DND-41 (cell line): ENCODE measurements around the gene PHC2.

ENCODE experiments used
- ATAC-seq: fragments of 200-7000 bp; cut with Tn5 transposase; 3 replicates; pipeline ENCODE4 v1.9.1; 2021; ENCODE audit warnings: low read depth; ENCODE audit not compliant: insufficient read depth
- DNase-seq: peaks from one replicate; pipeline ENCODE4 v3.0.0-alpha.2; 2020
- H2AFZ ChIP-seq: 2 replicates; pipeline ENCODE4 v1.6.0; 2012; ENCODE audit warnings: low read depth, low read length
- H3K27ac ChIP-seq: 2 replicates; pipeline ENCODE4 v1.5.1; 2012; ENCODE audit warnings: low read length, inconsistent platforms
- H3K27me3 ChIP-seq: fragments of 200-600 bp; sonication (generic); 2 replicates; pipeline ENCODE4 v1.6.0; 2012; ENCODE audit warnings: low read length, mild to moderate bottlenecking, inconsistent platforms; ENCODE audit not compliant: insufficient read depth, poor library complexity
- H3K36me3 ChIP-seq: 2 replicates; pipeline ENCODE4 v1.5.1; 2012; ENCODE audit warnings: low read length, inconsistent platforms; ENCODE audit not compliant: insufficient read depth
- H3K4me1 ChIP-seq: 2 replicates; pipeline ENCODE4 v1.5.1; 2012; ENCODE audit warnings: mild to moderate bottlenecking, low read length; ENCODE audit not compliant: insufficient read depth
- H3K4me2 ChIP-seq: 2 replicates; pipeline ENCODE4 v1.6.0; 2012; ENCODE audit warnings: mild to moderate bottlenecking, moderate library complexity, low read length, inconsistent platforms; ENCODE audit not compliant: insufficient read depth
- H3K4me3 ChIP-seq, 2 experiments: fragments of 200-600 bp in 1 of 2; shearing (Covaris generic) in 1 of 2; 2 replicates each; pipeline ENCODE4 v1.5.1; 2012 to 2016; ENCODE audit warnings: inconsistent platforms in 2 of 2, low read length in 2 of 2, mild to moderate bottlenecking in 2 of 2, low read depth in 1 of 2, moderate library complexity in 1 of 2
- H3K79me2 ChIP-seq: 2 replicates; pipeline ENCODE4 v1.6.0; 2012; ENCODE audit warnings: low read length, inconsistent platforms; ENCODE audit not compliant: insufficient read depth
- H3K9ac ChIP-seq: 2 replicates; pipeline ENCODE4 v1.6.0; 2012; ENCODE audit warnings: low read depth, mild to moderate bottlenecking, inconsistent platforms, low read length, moderate library complexity
- H3K9me3 ChIP-seq: 2 replicates; pipeline ENCODE4 v1.5.1; 2012; ENCODE audit warnings: low read length, moderate library complexity, mild to moderate bottlenecking, inconsistent platforms; ENCODE audit not compliant: insufficient read depth, severe bottlenecking
- H4K20me1 ChIP-seq: 2 replicates; pipeline ENCODE4 v1.6.0; 2012; ENCODE audit warnings: low read length; ENCODE audit not compliant: insufficient read depth
- EZH2 ChIP-seq: IDR thresholded peaks from 3 replicates; pipeline ENCODE4 v1.6.1; 2012; ENCODE audit warnings: borderline replicate concordance, low read depth, mild to moderate bottlenecking, moderate library complexity, low read length, inconsistent platforms; ENCODE audit not compliant: severe bottlenecking
- TF ChIP-seq, protein P1 (sequence below): IDR thresholded peaks from 2 replicates; pipeline ENCODE4 v1.5.1; 2012; ENCODE audit warnings: borderline replicate concordance, low read length, moderate library complexity, mild to moderate bottlenecking; ENCODE audit not compliant: poor library complexity, severe bottlenecking; ENCODE audit errors: extremely low read depth

The PHC2 gene

DNA sequence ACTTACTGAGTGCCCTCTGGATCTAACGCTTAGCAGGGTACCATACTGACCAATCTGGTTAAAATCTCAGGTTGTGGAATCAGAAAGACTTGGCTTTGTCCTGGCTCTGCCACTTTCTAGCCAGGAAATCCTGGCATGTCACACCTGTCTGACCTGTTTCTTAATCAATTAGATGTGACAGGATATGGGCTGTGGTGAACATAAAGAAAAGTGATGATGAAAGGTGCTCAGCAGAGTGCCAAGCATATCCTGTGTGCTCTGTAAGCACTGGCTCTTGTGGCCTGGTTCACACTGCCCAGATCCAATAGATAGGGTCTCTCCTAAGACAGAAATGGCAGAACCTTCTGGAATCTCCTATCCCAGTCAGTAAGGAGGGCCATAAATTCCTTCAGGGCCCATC, 53.9 kb downstream of the PHC2 start:
- Histone ChIP-seq H3K9me3 (no peaks in the 10 kb centered on the region), H3K27ac (no peak overlapping the region), H3K79me2 (no peaks in the 10 kb centered on the region), H3K9ac (no peak overlapping the region), H4K20me1 (no peaks in the 10 kb centered on the region; the same call in 1 of the 2 replicates), H3K4me2 (no peak overlapping the region), H3K27me3 (peaks cover 19% of the 10 kb centered on the region), H3K4me1 (no peaks in the 10 kb centered on the region), H3K36me3 (no peaks in the 10 kb centered on the region), H3K4me3 (no peak overlapping the region), H2AFZ (no peak overlapping the region)
- DNase-seq = no peak
- TF ChIP-seq EZH2 = no peak
- TF ChIP-seq, protein P1, sequence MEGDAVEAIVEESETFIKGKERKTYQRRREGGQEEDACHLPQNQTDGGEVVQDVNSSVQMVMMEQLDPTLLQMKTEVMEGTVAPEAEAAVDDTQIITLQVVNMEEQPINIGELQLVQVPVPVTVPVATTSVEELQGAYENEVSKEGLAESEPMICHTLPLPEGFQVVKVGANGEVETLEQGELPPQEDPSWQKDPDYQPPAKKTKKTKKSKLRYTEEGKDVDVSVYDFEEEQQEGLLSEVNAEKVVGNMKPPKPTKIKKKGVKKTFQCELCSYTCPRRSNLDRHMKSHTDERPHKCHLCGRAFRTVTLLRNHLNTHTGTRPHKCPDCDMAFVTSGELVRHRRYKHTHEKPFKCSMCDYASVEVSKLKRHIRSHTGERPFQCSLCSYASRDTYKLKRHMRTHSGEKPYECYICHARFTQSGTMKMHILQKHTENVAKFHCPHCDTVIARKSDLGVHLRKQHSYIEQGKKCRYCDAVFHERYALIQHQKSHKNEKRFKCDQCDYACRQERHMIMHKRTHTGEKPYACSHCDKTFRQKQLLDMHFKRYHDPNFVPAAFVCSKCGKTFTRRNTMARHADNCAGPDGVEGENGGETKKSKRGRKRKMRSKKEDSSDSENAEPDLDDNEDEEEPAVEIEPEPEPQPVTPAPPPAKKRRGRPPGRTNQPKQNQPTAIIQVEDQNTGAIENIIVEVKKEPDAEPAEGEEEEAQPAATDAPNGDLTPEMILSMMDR = no peak
- no peak for ATAC-seq

- Histone ChIP-seq H3K36me3 (no peaks in the 10 kb centered on the region), H3K9me3 (no peaks in the 10 kb centered on the region), H3K79me2 (no peaks in the 10 kb centered on the region), H3K4me1 (no peaks in the 10 kb centered on the region), H3K9ac (no peak overlapping the region), H3K4me2 (no peak overlapping the region), H4K20me1 (no peaks in the 10 kb centered on the region; the same call in 1 of the 2 replicates), H3K27me3 (peaks cover 19% of the 10 kb centered on the region), H3K27ac (no peak overlapping the region), H3K4me3 (no peak overlapping the region), H2AFZ (no peak overlapping the region)
- no peak for ATAC-seq
- no peak for TF ChIP-seq EZH2
- TF ChIP-seq, protein P1 = no peak
- DNase-seq = no peak
Measured at GRCh38 chr1:33375316-33375715, 55.6 kb downstream of the PHC2 start.

GRCh38 chr1:33374336-33375105, 56.4 kb downstream of the PHC2 start:
- no peak overlapping the region for H3K4me3 ChIP-seq
- no peaks in the 10 kb centered on the region; the same call in 1 of the 2 replicates for H4K20me1 ChIP-seq
- no peak overlapping the region for H3K4me2 ChIP-seq
- no peaks in the 10 kb centered on the region for H3K9me3 ChIP-seq
- H3K4me1 ChIP-seq = no peaks in the 10 kb centered on the region
- TF ChIP-seq, protein P1 = no peak
- TF ChIP-seq EZH2 = no peak
- H3K27me3 ChIP-seq = peaks cover 19% of the 10 kb centered on the region
- H3K27ac ChIP-seq = no peak overlapping the region
- no peaks in the 10 kb centered on the region for H3K36me3 ChIP-seq
- no peak for ATAC-seq
- no peak overlapping the region for H2AFZ ChIP-seq
- no peak for DNase-seq
- no peaks in the 10 kb centered on the region for H3K79me2 ChIP-seq
- no peak overlapping the region for H3K9ac ChIP-seq
